Measurements from ENCODE around the gene TMEM128.
"Not testable (repeated sequence)": the region's sequence is repeated elsewhere in the genome, so short reads cannot be mapped to it uniquely, and the experiment has no call there.

- TF ChIP-seq CTCF (conservative IDR thresholded peaks at IDR 0.05; ENCODE audit: low read length); EZH2phosphoT487 (IDR thresholded peaks at IDR 0.05; ENCODE audit: borderline replicate concordance, low read depth, low read length): not testable (repeated sequence)
Observed at GRCh38 chr4:4257705-4258104, 9.7 kb upstream of the TMEM128 start.

All from OCI-LY7 (cell line).